Keratinocyte (primary cell): ENCODE results near the gene EXOC6B.

Experiments used
- CTCF ChIP-seq, 3 experiments: IDR thresholded peaks in 1 of 3; conservative IDR thresholded peaks in 1 of 3; optimal IDR thresholded peaks in 1 of 3; 2 replicates in 2 of 3; 3 replicates in 1 of 3; pipeline versions ENCODE3 to v1.5.1; 2011; ENCODE audit warnings: low read length in 3 of 3, mild to moderate bottlenecking in 3 of 3, moderate library complexity in 2 of 3, control low read depth in 1 of 3, inconsistent platforms in 1 of 3; ENCODE audit not compliant: insufficient read depth in 2 of 3; ENCODE audit errors: extremely low read depth in 1 of 3
- EZH2 ChIP-seq: IDR thresholded peaks from one replicate; pipeline ENCODE4 v1.6.1; 2012; ENCODE audit warnings: inconsistent platforms, mild to moderate bottlenecking, low read length, moderate library complexity

GRCh38 chr2:72143441-72144273 lies 682.2 kb downstream of the EXOC6B start:
- TF ChIP-seq CTCF (optimal IDR thresholded peaks at IDR 0.05 in 1 of 3, IDR thresholded peaks at IDR 0.05 in 1 of 3, conservative IDR thresholded peaks at IDR 0.05 in 1 of 3; ENCODE audit: extremely low read depth in 1 of 3, insufficient read depth in 2 of 3, low read length in 3 of 3) (no peak), EZH2 (no peak)
